SK-N-SH (cell line): ENCODE data around the gene ANGPTL7. TPM values are rescaled to one million over a fixed set of nuclear protein-coding genes. Genes with fewer than 3 reads are reported as not detected.

Source experiments
- CTCF ChIA-PET: fragments of 300-600, 350-600 bp; formaldehyde crosslinking; extraction: SDS; loops from one replicate; lab custom pipeline; 2021; lab: Yijun Ruan, JAX
- POLR2A ChIA-PET: fragments of 350-600 bp; sonication (Branson Sonifier 250); formaldehyde crosslinking; extraction: SDS; loops from one replicate; lab custom pipeline; 2020; ENCODE audit warnings: antibody characterized with exemption, inconsistent platforms; lab: Yijun Ruan, JAX
- DNase-seq: peaks from one replicate; pipeline ENCODE4 v3.0.0; 2012
- H2AFZ ChIP-seq: fragments of 200-600 bp; sonication (generic); 2 replicates; pipeline ENCODE4 v1.8.1; 2016; ENCODE audit warnings: antibody characterized with exemption, mild to moderate bottlenecking, low read depth
- H3F3A ChIP-seq: fragments of 200-600 bp; sonication (generic); replicated peaks from 2 replicates; pipeline ENCODE3; 2016; ENCODE audit warnings: antibody characterized with exemption, mild to moderate bottlenecking; ENCODE audit not compliant: insufficient read depth
- H3K27ac ChIP-seq, 2 experiments: fragments of 200-500 bp in 1 of 2; fragments of 200-600 bp in 1 of 2; sonication (Bioruptor generic) in 1 of 2; sonication (generic), shearing (Covaris generic) in 1 of 2; 2 replicates each; pipeline versions ENCODE4 v1.5.1 to v1.6.1; 2014 to 2016; ENCODE audit warnings: low read depth in 2 of 2, inconsistent platforms in 1 of 2, low read length in 1 of 2, mild to moderate bottlenecking in 1 of 2, mixed read lengths in 1 of 2
- H3K27me3 ChIP-seq: fragments of 200-600 bp; sonication (generic), shearing (Covaris generic); 2 replicates; pipeline ENCODE4 v1.6.1; 2016; ENCODE audit warnings: mixed run types; ENCODE audit not compliant: insufficient read depth
- H3K36me3 ChIP-seq, 2 experiments: fragments of 200-500 bp in 1 of 2; fragments of 200-600 bp in 1 of 2; sonication (Bioruptor generic) in 1 of 2; sonication (generic) in 1 of 2; replicated peaks in 1 of 2; 2 replicates each; pipeline versions ENCODE3 to v1.5.1; 2014 to 2016; ENCODE audit warnings: low read length in 1 of 2, mild to moderate bottlenecking in 1 of 2; ENCODE audit not compliant: insufficient read depth in 2 of 2, control insufficient read depth in 1 of 2
- H3K4me1 ChIP-seq, 2 experiments: fragments of 200-500 bp in 1 of 2; fragments of 200-600 bp in 1 of 2; sonication (Bioruptor generic) in 1 of 2; sonication (generic), shearing (Covaris generic) in 1 of 2; 2 replicates each; pipeline versions ENCODE4 v1.5.1 to v1.6.1; 2014 to 2016; ENCODE audit warnings: low read depth in 1 of 2, low read length in 1 of 2, mixed run types in 1 of 2; ENCODE audit not compliant: insufficient read depth in 2 of 2, control insufficient read depth in 1 of 2
- H3K4me2 ChIP-seq: fragments of 200-600 bp; sonication (generic), shearing (Covaris generic); 2 replicates; pipeline ENCODE4 v1.6.1; 2017; ENCODE audit warnings: mixed run types
- H3K4me3 ChIP-seq, 2 experiments: fragments of 200-500 bp in 1 of 2; fragments of 200-600 bp in 1 of 2; sonication (Bioruptor generic) in 1 of 2; sonication (generic), shearing (Covaris generic) in 1 of 2; 2 replicates each; pipeline versions ENCODE4 v1.5.1 to v1.8.1; 2014 to 2016; ENCODE audit warnings: low read depth in 2 of 2, inconsistent platforms in 1 of 2, low read length in 1 of 2, mild to moderate bottlenecking in 1 of 2, mixed read lengths in 1 of 2, moderate library complexity in 1 of 2
- H3K79me2 ChIP-seq: fragments of 200-600 bp; sonication (generic); 2 replicates; pipeline ENCODE4 v1.8.1; 2017; ENCODE audit warnings: mild to moderate bottlenecking; ENCODE audit not compliant: insufficient read depth
- H3K9ac ChIP-seq: fragments of 200-600 bp; sonication (generic); 2 replicates; pipeline ENCODE4 v1.6.1; 2017; ENCODE audit warnings: mixed run types
- H3K9me2 ChIP-seq: fragments of 200-600 bp; sonication (generic); 2 replicates; pipeline ENCODE4 v1.6.1; 2017; ENCODE audit warnings: mixed run types
- H3K9me3 ChIP-seq: fragments of 200-600 bp; sonication (generic); 2 replicates; pipeline ENCODE4 v1.6.1; 2017; ENCODE audit warnings: mixed run types, mild to moderate bottlenecking, moderate library complexity
- H4K20me1 ChIP-seq: fragments of 200-600 bp; sonication (generic); 2 replicates; pipeline ENCODE4 v1.6.1; 2017; ENCODE audit warnings: mild to moderate bottlenecking, mixed run types; ENCODE audit not compliant: insufficient read depth
- EP300 ChIP-seq, 2 experiments: IDR thresholded peaks; 2 replicates each; pipeline versions ENCODE4 v1.4.0 to v1.6.1; 2012; ENCODE audit warnings: borderline replicate concordance in 1 of 2, low read depth in 1 of 2, low read length in 1 of 2
- GABPA ChIP-seq: IDR thresholded peaks from 2 replicates; pipeline ENCODE4 v1.4.0; 2012; ENCODE audit warnings: low read depth, mild to moderate bottlenecking
- MAX ChIP-seq: IDR thresholded peaks from 2 replicates; pipeline ENCODE4 v1.4.0; 2012; ENCODE audit warnings: low read depth
- MXI1 ChIP-seq: IDR thresholded peaks from 2 replicates; pipeline ENCODE4 v1.6.1; 2012; ENCODE audit warnings: mild to moderate bottlenecking, low read depth, low read length, improper control_type of control experiment
- NRF1 ChIP-seq: IDR thresholded peaks from 2 replicates; pipeline ENCODE4 v1.6.1; 2012; ENCODE audit warnings: low read depth, mild to moderate bottlenecking, low read length
- RCOR1 ChIP-seq: fragments of 150-350 bp; IDR thresholded peaks from 2 replicates; pipeline ENCODE4 v1.6.1; 2017; ENCODE audit warnings: antibody characterized with exemption, low read length
- RFX5 ChIP-seq: IDR thresholded peaks from 2 replicates; pipeline ENCODE4 v1.6.1; 2012; ENCODE audit warnings: mild to moderate bottlenecking, improper control_type of control experiment, low read length
- RXRA ChIP-seq: IDR thresholded peaks from 2 replicates; pipeline ENCODE4 v1.4.0; 2012; ENCODE audit warnings: low read depth, mild to moderate bottlenecking, borderline replicate concordance
- SIN3A ChIP-seq: IDR thresholded peaks from 2 replicates; pipeline ENCODE4 v1.6.1; 2012; ENCODE audit warnings: low read depth, mild to moderate bottlenecking, low read length, moderate library complexity, borderline replicate concordance
- TAF1 ChIP-seq: IDR thresholded peaks from 2 replicates; pipeline ENCODE4 v1.6.1; 2012; ENCODE audit warnings: low read depth, mild to moderate bottlenecking, low read length, moderate library complexity, borderline replicate concordance
- TCF12 ChIP-seq: IDR thresholded peaks from 2 replicates; pipeline ENCODE4 v1.4.0; 2012
- YY1 ChIP-seq: IDR thresholded peaks from 2 replicates; pipeline ENCODE4 v1.4.0; 2012; ENCODE audit warnings: low read depth, mild to moderate bottlenecking
- WGBS: methylation state at CpG from one replicate; pipeline ENCODE4 v1.1.6; 2017; ENCODE audit warnings: low lambda C conversion rate; 5-methylcytosine and 5-hydroxymethylcytosine counted together
- polyA plus RNA-seq, 3 experiments: library from polyadenylated mRNA; depleted of rRNA; stranded (reverse); fragments of >200 nt; gene quantifications; 2 replicates each; pipeline ENCODE4 v1.2.3, GENCODE V29; 2012

The ANGPTL7 gene
- polyA plus RNA-seq, 1 of the 3 experiments (the other 2 are of a cell fraction): 0.08 TPM

DNA sequence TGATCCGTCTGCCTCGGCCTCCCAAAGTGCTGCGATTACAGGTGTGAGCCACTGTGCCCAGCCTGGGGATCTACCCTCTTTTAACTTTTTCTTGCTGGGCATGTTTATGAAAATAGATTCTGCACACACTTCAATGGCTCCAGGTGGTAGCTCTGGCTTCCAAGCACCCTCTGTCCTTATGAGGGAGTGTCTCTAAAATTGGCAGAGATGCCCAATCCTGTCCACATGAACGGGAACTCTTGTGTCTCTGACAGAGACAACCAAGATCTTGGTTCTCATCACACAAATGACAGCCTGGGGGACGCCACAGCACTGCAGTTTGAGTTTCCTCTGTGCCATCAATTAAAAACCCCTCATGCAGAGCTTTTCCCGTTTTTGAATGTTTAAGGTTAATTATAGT is 43.4 kb upstream of the ANGPTL7 start:
- ChIA-PET CTCF (interaction anchor here (0.8 to 2.8 kb wide), 5 partner anchors 9 to 574 kb away, joined by 3 to 14 read pairs (median 4); no protein-coding TSS in a partner anchor), POLR2A (no interaction called here)
- H3F3A ChIP-seq: peaks cover 14% of the 10 kb centered on the region
- no peaks in the 10 kb centered on the region for H3K9me3 ChIP-seq
- H3K4me2 ChIP-seq: no peak overlapping the region
- H4K20me1 ChIP-seq: no peaks in the 10 kb centered on the region
- no peaks in the 10 kb centered on the region for H3K79me2 ChIP-seq
- H3K36me3 ChIP-seq: peaks cover 12 to 51% of the 10 kb centered on the region in 2 experiments
- H3K27ac ChIP-seq: no peak overlapping the region
- no peaks in the 10 kb centered on the region for H3K9me2 ChIP-seq
- no peak for DNase-seq
- H3K9ac ChIP-seq: no peak overlapping the region
- no peak for TF ChIP-seq EP300 (IDR thresholded peaks at IDR 0.05; ENCODE audit: borderline replicate concordance in 1 of 2, low read depth in 1 of 2, low read length in 1 of 2)
- TF ChIP-seq RXRA: no peak
- TF ChIP-seq YY1: no peak
- TF ChIP-seq NRF1: no peak
- TF ChIP-seq GABPA: no peak
- TF ChIP-seq MAX: no peak
- no peak for TF ChIP-seq TAF1
- no peaks in the 10 kb centered on the region for H3K27me3 ChIP-seq
- 92% methylated on average over 6 of the region's 6 CpGs for WGBS
- no peak overlapping the region for H3K4me3 ChIP-seq
- no peak overlapping the region for H2AFZ ChIP-seq
- peaks cover 4 to 26% of the 10 kb centered on the region in 2 experiments; a peak in 2 of 4 replicates for H3K4me1 ChIP-seq

DNA sequence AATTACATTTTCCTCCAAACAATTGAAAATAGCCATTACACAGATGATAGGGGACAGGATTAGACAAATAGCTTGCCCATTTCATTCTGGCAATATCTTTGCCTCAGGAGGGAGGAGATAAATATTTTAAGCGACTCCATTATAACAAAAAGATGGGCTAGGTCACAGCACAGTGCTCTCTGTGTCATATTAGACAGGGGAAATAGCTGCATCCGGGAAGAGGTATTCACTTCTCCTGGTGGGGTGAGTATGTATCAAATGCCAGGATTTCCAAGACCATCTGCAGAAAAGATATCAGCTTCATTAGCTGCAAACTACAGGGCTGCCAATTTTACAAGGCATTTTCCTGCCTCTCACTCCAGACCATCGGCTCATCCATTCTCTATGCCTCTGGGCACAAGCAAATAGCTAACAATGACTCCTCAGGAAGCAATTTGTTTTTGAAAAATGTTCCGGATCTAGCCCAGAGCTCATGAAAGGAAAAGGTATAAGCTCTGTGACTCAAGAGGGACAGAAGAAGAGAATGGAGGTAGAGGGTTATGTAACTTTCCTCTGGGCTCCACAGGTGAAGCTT is 41.9 kb upstream of the ANGPTL7 start:
- DNase-seq: peak; percentile 62
- TF ChIP-seq MXI1: peak; percentile 44; the same call in 1 of the 2 replicates
- TF ChIP-seq GABPA: no peak
- no peak for TF ChIP-seq RFX5
- peak; percentile 10; the same call in 1 of the 2 replicates for TF ChIP-seq TCF12
- no peak for TF ChIP-seq SIN3A
- peak; percentile 61; the same call in 1 of the 2 replicates for TF ChIP-seq RCOR1
- peak in 1 of 2 experiments; percentile 63; a peak in 2 of 4 replicates for TF ChIP-seq EP300 (IDR thresholded peaks at IDR 0.05; ENCODE audit: borderline replicate concordance in 1 of 2, low read depth in 1 of 2, low read length in 1 of 2)
- POLR2A ChIA-PET: interaction anchor here (0.5 to 0.9 kb wide), 2 partner anchors 238 to 457 kb away, joined by 3 to 4 read pairs; no protein-coding TSS in a partner anchor

More for the DNA sequence above, 41.9 kb upstream of the ANGPTL7 start:
- Histone ChIP-seq H3K4me1 (peaks cover 4 to 29% of the 10 kb centered on the region in 2 experiments; a peak in 2 of 4 replicates), H3K79me2 (no peaks in the 10 kb centered on the region), H3K9ac (no peak overlapping the region), H3K9me3 (no peaks in the 10 kb centered on the region), H3K9me2 (no peaks in the 10 kb centered on the region), H3K4me2 (no peak overlapping the region; the same call in 1 of the 2 replicates), H4K20me1 (no peaks in the 10 kb centered on the region), H2AFZ (no peak overlapping the region), H3K4me3 (no peak overlapping the region), H3K36me3 (peaks cover 9 to 61% of the 10 kb centered on the region in 2 experiments), H3K27ac (peak overlapping the region; percentile 25 to 85; a peak in 3 of 4 replicates), H3F3A (peaks cover 14% of the 10 kb centered on the region), H3K27me3 (no peaks in the 10 kb centered on the region)
- CTCF ChIA-PET: interaction anchor here (0.7 to 2.8 kb wide), 9 partner anchors 12 to 311 kb away, joined by 3 to 14 read pairs (median 5); no protein-coding TSS in a partner anchor
- WGBS: 26% methylated on average over 4 of the region's 4 CpGs
